HG02943 (cell line): ENCODE results near the gene KMT2C.
A peak's percentile ranks its signal among the peaks of the same experiment; 100 is the strongest.
"Not testable (repeated sequence)": the region's sequence is repeated elsewhere in the genome, so short reads cannot be mapped to it uniquely, and the experiment has no call there.

Experiments
- ATAC-seq: cut with Tn5 transposase; IDR thresholded peaks from one replicate; pipeline ENCODE4 v1.9.1; 2021; ENCODE audit warnings: mild to moderate bottlenecking, low read depth, moderate library complexity; ENCODE audit not compliant: unreplicated experiment

The KMT2C gene

DNA sequence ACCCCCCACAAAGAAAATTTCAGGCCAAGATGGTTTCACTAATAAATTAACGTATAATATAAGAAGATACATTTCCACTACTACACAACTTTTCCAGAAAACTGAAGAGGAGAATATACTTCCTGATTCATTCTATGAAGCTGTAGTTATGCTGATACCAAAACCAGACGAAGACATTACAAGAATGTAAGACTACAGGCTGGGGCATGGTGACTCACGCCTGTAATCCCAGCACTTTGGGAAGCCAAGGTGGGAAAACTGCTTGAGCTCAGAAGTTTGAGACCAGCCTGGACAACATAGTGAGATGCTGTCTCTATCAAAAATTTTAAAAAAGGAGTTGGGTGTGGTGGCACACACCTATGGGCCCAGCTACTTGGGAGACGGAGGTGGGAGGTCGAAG, 201.4 kb downstream of the KMT2C start:
- not testable (repeated sequence) for ATAC-seq

DNA sequence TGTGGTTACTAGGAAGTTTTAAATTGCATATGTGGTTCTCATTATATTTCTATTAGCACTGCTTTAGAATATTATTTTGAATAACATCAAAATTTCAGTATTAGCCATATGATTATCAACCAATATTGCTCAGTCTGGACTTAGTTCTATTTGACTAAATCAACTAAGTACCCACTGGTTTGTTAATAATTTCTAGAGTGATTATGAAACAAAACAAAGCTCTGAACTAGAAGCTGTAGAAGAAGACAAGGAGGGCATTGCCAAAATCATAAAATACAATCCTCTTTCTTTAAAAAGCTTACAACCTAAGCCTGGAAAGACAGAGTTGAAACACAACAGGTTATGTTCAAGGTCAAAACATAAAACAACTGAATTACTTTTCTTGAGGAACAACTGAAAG, 204.7 kb downstream of the KMT2C start:
- ATAC-seq: no peak

DNA sequence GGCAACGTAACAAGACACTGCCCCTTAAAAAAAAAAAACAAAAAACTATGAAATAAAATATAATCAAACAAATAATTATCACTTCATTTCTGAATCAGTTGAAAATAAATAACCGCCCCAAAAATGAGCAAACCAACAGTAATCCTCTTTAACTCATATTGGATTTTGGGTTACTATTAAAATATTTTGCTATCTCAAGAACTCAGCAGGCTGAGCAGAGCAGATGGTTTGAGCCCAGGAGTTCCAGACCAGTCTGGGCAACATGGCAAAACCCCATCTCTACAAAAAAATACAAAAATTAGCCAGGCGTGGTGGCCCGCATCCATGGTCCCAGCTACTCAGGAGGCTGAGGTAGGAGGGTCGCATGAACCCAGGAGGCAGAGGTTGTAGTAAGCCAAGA, 216.2 kb downstream of the KMT2C start:
- not testable (repeated sequence) for ATAC-seq

DNA sequence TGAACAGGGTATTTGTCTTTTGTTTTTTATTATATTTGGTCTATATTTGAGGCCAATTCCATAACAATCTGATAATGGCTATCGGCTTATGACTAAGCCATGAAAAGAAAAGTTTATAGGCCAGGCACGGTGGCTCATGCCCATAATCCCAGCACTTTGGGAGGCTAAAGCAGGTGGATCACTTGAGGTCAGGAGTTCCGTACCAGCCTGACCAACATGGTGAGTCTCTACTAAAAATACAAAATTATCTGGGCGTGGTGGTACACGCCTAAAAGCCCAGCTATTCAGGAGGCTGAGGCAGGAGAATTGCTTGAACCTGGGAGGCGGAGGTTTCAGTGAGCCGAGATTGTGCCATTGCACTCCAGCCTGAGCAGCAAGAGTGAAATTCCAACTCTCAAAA, 227.0 kb downstream of the KMT2C start:
- ATAC-seq: not testable (repeated sequence)

DNA sequence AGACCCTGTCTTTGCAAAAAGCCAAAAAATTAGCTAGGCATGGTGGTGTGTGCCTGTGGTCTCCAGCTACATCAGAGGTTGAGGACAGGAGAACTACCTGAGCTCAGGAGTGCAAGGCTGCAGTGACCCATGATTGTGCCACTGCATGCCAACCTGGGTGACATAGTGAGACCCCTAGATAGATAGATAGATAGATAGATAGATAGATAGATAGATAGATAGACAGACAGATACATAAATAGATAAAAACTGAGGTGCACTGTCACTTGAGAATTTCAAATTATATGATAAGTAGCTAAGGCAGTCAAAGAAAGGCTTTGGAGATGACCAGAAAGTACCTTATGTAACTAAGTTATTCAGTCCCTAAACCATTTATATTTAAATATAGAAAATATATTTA, 231.4 kb downstream of the KMT2C start:
- not testable (repeated sequence) for ATAC-seq

DNA sequence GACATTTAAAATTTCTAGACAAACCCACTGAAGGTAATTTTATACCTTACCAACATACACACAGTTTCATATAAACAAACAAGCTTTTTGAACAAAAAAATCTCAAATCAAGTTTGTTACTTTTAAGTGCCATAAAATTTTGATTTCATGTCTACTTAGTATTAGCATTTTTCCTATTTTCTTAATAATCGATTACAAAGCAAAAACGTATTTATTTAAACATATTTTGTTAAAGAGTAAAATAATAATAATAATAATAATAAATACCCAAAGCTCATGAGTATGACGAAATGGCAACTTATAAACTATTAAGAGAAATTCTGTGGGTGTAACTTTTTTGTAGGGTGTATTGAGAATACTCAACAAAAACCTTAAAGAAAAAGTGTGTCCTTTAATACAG, 232.7 kb downstream of the KMT2C start:
- no peak for ATAC-seq

DNA sequence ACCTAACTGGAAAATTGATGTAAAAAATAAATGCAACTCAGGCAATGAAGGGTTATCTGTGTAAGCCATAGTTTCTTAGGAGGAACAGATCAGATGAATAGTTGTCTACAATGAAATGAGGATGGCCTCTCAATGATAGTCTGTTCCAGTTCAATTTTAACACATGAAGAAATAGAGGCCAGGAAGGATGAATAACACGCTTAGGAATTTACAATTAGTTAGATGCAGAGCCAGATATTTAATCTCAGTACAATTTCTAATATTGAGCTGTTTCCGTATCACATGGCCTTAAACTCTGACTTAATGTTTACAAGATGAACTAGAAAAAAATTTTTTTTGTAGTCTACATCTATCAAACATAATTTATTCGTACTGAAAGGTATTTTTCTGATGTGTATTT, 233.7 kb downstream of the KMT2C start:
- ATAC-seq: no peak

DNA sequence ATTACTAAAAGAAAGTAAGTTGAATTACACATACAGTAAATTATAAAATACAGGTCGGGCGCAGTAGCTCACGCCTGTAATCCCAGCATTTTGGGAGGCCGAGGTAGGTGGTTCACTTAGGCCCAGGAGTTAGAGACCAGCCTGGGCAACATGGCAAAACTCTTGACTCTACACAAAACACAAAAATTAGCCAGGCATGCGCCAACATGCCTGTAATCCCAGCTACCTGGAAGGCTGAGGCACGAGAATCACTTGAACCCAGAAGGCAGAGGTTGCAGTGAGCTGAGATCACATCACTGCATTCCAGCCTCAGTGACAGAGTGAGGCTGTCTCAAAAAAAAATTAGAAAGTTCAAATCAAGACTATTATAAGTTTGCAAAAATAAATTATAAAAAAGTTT, 235.4 kb downstream of the KMT2C start:
- ATAC-seq: no peak

DNA sequence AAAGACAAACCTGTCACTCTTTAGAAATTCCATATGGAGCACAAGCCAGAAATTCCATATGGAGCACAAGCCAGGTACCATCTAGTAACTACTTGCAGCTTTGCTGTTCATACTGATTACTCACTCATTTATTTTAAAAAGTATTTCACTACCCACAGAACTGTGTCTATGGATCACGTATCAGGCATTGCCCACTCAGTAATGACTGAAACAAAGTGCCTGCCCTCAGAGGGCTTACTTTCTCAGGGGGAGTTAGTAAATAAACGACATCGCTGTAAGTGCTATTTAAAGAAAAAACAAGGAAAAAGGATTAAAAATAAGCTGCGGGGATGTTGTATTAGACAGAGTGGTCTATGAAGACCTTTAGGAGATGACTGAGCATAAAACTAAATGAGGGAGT, 239.4 kb downstream of the KMT2C start:
- ATAC-seq: no peak

DNA sequence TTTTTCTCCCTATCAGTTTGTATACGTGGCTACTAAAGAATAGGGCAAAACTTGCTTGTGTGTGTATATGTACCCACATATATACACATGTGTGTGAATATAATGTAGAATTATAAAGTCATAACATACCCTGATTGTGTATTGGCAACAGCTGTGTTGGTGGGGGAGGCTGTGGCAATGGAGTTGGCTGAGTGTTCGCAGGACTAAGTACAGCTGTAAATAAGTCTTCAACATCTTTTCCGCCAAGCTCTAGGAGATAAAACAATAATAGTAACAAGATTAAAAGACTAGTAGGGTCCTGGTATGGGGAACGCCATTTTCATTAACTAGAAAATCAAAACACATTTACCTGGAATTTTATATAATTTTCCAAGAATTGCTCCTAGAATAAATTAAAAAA, 241.9 kb downstream of the KMT2C start:
- ATAC-seq: no peak

DNA sequence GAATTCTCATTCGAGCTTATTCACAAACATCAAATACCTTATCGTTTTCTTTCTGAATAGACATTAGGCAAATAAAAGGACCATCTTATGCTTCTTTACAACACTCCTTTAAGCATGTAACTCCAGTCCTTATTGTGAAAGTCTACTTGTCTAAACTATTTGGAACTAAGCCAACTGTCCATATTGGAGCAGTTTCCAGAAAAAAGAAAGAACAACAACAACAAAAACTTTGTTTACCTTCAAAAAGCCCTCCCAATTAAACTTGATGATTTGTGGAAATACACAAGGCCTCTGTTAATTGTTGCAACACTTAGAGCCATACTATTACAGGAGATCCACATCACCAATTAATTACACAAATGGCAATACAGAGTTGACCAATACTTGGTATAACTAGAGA, 246.7 kb downstream of the KMT2C start:
- ATAC-seq: no peak

DNA sequence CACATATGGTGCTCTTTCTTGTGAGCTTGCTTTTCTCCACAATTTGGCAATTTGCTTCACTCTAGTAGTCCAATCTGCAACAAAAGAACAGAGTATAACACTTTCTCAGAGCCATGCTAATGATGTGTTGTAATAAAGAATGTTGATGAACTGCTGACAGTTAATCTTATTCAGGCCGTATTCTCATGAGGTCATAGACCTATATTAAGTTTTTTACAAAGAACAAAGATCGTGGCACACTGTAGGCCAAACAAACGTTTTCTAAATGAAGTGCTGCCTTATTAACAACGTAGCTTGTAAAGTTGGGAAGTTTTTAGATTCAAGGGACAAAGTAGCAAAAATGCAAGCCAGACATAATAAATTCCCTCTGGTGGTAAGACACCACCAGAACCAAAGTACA, 250.2 kb downstream of the KMT2C start:
- no peak for ATAC-seq

DNA sequence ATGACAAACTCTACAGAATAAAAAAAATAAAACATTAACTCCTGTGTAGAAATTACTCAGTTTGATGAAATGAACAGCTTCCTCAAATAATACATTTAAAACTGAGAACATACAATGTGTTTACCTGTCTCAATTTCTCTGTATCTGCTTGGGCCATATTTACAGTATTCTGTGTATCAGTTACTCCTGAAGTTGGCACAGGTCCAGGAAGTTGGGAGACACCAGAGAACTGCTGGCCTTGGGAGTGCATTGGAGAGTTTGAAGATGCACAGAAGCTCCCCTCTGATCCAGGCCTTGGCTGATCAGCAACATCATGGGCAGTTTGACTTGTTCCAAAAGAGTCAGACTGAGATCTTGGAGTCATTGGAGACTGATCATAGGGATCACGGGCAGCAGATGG, 255.2 kb downstream of the KMT2C start:
- ATAC-seq: no peak

DNA sequence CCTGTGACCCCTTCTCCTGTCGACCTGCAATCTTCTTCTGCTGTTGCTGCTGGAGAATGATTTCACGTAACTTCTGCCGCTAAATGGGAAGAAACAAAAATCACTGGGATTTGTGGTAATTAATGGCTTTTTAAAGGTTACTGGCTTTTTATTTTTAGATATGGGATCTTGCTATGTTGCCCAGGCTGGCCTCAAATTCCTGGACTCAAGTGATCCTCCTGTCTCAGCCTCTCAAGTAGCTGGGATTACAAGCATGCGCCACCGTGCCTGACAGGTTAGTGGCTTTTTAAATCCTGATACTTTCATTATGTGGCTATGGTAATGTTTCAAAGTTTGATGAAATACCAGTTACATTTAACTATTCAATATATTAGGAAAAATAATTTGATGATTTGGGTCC, 255.8 kb downstream of the KMT2C start:
- no peak for ATAC-seq

DNA sequence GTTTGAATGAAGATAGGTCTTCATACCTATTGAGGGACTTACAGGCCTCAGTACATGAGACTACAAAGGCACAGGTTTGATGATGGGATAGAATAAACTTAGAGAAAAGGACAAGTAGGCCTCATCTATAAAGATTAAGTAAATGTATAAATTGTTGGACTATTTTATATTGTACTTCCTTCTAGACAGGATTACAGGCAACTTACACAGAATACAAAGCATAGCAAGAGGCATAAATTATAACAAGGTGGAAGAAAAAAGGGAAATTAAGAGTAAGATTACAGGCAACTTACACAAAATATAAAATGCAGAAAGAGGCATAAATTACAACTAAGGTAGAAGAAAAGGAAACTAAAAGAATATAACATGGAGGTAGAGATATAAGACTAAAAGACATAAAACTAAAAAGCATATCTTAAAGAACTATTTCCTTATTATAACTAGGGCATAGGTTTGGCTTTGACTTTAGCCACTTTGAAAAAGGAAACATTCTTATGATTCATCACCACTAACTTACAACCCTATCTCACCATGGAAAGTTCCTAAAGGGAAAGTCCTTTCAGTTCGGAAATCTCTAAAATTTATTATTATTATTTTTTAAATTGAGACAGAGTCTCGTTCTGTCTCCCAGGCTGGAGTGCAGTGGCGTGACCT, 257.3 kb downstream of the KMT2C start:
- ATAC-seq: no peak

DNA sequence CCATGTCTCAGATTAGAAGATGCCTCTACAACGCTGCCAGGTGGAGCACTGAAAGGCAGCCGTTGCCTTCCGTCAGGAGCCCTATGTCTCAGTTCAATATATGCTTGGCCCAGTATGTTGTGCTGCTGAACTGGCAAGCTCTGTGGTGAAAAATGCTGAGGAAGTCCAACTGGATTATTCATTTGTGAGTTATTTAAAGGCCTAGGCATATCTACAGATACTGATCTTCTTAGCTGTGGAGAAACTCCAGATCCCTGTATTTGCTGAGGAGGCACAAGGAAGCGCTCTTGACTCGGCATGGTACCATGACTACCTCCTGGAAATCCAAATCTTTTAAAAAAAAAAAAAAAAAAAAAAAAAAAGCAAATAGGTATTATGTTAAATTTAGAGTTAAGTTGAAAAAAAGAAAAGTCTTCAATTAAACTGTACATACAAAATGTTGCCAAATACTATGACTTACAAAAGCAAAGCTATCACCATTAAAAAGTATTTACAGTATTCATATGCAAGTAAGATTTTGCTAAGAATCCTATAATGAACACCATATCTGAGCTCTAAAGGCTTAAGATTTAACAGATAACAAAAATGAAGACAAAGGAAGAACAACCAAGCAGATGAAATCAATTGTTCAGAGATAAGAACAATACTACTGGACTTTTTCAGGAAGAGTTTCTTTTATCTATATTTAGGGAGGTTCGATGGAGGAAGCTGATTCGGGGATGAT, 258.0 kb downstream of the KMT2C start:
- ATAC-seq: no peak

DNA sequence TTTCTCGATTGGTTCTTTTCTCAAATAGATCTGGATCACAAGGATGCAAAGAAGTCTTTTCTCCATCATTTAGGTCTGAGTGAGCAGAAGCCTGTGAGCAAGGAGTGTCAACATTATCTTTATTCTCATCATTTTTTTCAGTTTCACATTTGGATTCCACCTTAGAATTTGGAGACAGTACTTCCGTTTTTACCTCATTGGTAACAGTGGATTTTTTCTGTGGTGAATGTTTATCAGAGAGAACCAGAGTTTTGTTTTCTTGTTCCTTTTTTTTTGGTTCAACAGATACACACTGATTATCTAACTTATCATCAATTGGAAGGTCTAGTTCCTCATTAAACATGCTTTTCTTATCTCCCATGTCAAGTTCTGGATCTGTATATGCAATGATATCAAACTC, 259.0 kb downstream of the KMT2C start:
- no peak for ATAC-seq

DNA sequence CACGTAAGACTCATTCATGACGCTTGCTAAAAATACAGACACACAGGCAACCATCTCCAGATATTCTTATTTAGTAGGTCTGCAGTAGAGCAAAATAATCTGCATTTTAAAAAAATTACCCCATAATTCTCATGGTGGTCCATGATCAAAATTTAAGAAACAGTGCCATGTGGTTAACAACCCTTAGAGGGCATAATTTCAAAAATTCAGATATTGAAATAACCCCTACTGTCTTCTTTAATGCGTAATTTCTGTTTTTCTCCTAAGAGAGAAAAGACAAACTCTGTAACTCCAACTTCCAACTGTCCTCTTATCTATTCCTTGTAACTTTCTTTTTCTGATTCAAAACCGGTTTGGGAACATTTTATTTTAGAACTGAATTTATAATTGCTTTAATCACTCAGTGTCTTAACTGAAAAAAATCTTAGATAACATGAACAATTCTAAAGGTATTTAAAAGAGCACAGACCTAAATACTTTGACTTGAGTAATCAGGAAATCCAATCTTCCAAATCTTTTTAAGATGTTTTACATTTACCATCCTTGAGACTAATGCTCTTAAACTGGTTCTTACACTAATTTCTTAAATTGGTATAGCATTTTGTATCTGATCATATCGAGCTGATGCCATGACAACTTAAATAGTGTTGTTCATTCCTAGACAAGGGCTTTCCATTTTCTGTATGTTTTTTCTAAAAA, 262.3 kb downstream of the KMT2C start:
- ATAC-seq: no peak

DNA sequence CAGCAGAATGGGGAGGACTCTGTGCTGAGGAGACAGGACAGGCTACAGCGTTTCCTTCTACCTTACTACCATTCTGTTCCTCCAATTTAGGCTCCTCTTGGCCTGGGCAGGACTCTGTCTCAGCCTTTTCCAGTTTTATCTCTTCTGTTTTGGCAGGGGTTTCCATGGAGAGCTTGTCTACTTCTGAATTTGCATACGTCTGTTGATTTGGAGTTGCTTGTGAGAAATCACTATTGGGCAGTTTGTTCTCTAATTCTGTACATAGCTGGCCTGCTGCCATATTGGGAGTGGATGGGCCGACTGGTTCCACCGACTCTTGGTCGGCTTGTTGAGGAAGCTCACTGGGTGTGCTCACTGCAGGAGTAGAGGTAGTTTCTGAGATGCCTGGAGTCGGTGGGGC, 273.5 kb downstream of the KMT2C start:
- ATAC-seq: no peak

DNA sequence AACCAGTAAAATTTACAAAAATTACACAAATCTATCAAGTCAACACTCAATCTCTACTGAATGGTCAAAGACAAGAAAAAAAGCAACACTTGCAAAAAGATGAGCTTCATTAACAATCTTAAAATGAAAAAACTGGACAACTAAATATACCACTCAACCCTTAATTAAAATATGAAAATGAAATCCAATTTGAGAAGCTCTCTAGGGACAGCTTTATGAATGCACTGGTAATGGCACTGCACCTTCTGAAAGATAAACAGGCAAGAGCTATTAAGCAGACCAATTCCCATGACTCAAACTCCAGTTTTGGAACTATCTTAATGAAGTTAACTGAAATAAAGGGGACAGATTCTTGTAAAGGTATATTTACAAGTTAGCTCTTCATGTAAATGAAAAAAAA, 274.6 kb downstream of the KMT2C start:
- ATAC-seq: no peak

DNA sequence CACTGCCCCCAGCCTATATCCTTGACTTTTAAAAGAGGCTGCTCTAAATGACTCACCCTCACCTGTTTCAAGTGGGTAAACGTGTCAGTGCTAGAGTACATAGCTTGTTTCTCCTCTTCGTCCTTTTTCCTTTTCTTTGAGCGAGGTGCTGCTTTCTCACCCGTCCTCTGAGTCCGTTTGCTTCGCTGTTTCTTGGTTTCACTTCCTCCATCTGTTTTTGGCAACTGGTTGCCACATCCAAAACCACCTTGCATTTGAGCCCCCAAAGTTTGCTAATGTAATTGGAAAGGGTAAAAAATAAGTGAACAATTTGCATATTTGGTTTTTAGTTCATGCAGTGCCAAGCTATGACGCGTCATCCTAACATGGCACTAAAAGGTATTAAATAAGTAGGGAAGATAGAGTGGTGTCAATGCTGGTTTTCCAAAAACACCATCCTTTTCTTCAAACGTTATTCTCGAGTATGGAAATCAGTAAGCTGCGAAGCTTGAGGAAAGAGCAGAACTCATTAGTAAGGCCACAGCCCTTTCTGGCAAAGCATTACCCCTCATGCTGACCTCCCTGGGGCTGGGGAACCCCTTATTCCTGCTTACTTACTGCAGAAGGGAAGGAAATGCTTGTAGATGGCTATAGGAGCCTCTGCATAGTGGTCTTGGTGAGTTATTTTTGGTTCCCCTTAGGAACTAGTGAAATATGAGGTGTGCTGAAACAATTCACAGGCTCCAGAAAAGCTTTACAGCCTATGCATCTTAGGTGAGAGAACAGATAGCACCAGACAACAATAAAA, 276.8 kb downstream of the KMT2C start:
- peak; percentile 93 for ATAC-seq
